Naive thymus-derived CD8-positive, alpha-beta T cell (primary cell): ENCODE results near the gene AEN. TPM values are rescaled to one million over a fixed set of nuclear protein-coding genes. Genes with fewer than 3 reads are reported as not detected.

Experiments used
- ATAC-seq, 2 donors: fragments of 150-1000 bp; cut with Tn5 transposase in 1 of 2; sonication (Bioruptor Pico), chemical (Tn5 transposase) in 1 of 2; 1 replicate in 1 of 2; 2 replicates in 1 of 2; pipeline ENCODE4 v1.10.0; 2021; ENCODE audit warnings: mild to moderate bottlenecking in 2 of 2, moderate library complexity in 2 of 2
- POLR2A ChIA-PET: fragments of 350-600 bp; sonication (Branson Sonifier 250); formaldehyde crosslinking; loops from one replicate; lab custom pipeline; 2021; ENCODE audit warnings: antibody characterized with exemption; lab: Charles Lee
- DNase-seq, 10 donors: peaks; one replicate each; pipeline versions ENCODE4 v3.0.0 to v3.0.0-alpha.2; 2020 to 2022
- H3K27ac Mint-ChIP-seq, 10 donors: one replicate each; pipeline ENCODE4 v1.8.0; 2020 to 2022; ENCODE audit warnings: mild to moderate bottlenecking in 10 of 10, mixed read lengths in 10 of 10, moderate library complexity in 4 of 10, inconsistent platforms in 1 of 10
- H3K27me3 Mint-ChIP-seq, 5 donors: one replicate each; pipeline ENCODE4 v1.8.0; 2021 to 2022; ENCODE audit warnings: mixed read lengths in 5 of 5
- H3K36me3 Mint-ChIP-seq, 3 donors: one replicate each; pipeline ENCODE4 v1.8.0; 2020 to 2022; ENCODE audit warnings: mixed read lengths in 3 of 3, mild to moderate bottlenecking in 2 of 3, inconsistent platforms in 1 of 3
- H3K4me1 Mint-ChIP-seq, 4 donors: one replicate each; pipeline ENCODE4 v1.8.0; 2021 to 2022; ENCODE audit warnings: mixed read lengths in 4 of 4
- H3K4me3 Mint-ChIP-seq, 10 donors: one replicate each; pipeline ENCODE4 v1.8.0; 2020 to 2022; ENCODE audit warnings: mild to moderate bottlenecking in 10 of 10, mixed read lengths in 10 of 10, moderate library complexity in 6 of 10, inconsistent platforms in 1 of 10
- H3K9me3 Mint-ChIP-seq, 9 donors: one replicate each; pipeline ENCODE4 v1.8.0; 2020 to 2022; ENCODE audit warnings: mixed read lengths in 9 of 9, mild to moderate bottlenecking in 3 of 9, inconsistent platforms in 1 of 9, moderate library complexity in 1 of 9
- polyA plus RNA-seq, 3 donors: library from polyadenylated mRNA; unstranded; fragments of 300-500 nt; fragmentation: Illumina TruSeq; gene quantifications; one replicate each; pipeline ENCODE4 v1.2.3, GENCODE V29; 2021
- total RNA-seq, 8 experiments: library from RNA in 2 of 8; stranded (reverse) in 2 of 8; gene quantifications; one replicate each; pipeline ENCODE4 v1.2.3 and lab custom pipeline; 2021 to 2026

The AEN gene
- total and polyA plus RNA-seq, 5 experiments from 2014 or later, result 18.0 to 51.6 (median 32.9) TPM

DNA sequence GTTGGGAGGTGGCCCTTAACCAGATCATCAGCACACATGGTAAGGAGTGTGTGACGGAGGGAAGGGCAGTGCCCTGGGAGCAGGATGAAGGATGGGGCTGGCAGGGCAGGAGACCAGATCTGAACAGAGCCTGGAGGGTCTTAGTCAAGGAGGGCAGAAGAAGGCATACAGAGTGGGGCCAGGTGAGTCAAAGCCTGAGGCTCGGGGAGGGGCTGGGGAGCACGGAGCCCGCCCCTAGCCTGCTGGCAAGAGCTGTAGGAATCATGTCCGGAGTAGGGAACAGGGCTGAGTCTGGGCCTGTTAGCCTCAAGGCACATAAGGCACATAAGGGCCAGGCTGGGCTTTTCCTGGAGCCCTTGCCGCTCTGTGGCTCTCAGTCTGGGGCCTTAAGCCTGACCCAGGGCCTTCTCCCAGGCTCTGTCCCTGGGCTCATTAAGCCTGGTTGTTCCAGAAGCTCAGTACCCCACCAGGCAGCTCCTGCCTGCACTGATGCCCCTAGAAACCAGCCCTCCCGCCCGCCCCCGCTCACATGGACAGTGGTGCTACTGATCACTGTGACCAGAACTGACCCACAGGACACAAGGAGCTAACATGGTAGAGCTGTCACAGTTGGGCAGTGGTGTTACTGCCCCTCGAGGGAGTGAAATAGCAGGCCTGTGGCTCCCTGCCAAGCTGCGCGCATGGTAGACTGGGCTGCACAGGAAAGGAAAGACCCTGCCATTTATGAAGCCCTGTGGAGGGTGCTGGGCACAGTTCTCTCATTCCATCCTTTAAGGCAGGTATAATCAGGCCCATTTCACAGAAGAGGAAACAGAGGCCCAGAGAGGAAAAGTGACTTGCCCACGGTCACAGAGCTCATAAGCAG is 32.3 kb downstream of the AEN start:
- H3K27ac Mint-ChIP-seq, result peak overlapping the region; percentile 91 to 98 (median 94)
- ATAC-seq (no peak), DNase-seq (peak in 1 of 10 donors; percentile 11)
- peaks cover 0 to 22% (median 11%) of the 10 kb centered on the region in 3 donors for H3K36me3 Mint-ChIP-seq
- peaks cover 53 to 95% (median 91%) of the 10 kb centered on the region in 4 donors for H3K4me1 Mint-ChIP-seq
- POLR2A ChIA-PET, result interaction anchor here (0.6 to 9.8 kb wide), 8 partner anchors 7 to 1197 kb away, joined by 3 to 80 read pairs (median 3); partner anchors contain the start of gene AEN
- peak overlapping the region in 8 of 10 donors; percentile 59 to 75 (median 70) for H3K4me3 Mint-ChIP-seq
- no peaks in the 10 kb centered on the region for H3K27me3 Mint-ChIP-seq
- no peaks in the 10 kb centered on the region for H3K9me3 Mint-ChIP-seq

DNA sequence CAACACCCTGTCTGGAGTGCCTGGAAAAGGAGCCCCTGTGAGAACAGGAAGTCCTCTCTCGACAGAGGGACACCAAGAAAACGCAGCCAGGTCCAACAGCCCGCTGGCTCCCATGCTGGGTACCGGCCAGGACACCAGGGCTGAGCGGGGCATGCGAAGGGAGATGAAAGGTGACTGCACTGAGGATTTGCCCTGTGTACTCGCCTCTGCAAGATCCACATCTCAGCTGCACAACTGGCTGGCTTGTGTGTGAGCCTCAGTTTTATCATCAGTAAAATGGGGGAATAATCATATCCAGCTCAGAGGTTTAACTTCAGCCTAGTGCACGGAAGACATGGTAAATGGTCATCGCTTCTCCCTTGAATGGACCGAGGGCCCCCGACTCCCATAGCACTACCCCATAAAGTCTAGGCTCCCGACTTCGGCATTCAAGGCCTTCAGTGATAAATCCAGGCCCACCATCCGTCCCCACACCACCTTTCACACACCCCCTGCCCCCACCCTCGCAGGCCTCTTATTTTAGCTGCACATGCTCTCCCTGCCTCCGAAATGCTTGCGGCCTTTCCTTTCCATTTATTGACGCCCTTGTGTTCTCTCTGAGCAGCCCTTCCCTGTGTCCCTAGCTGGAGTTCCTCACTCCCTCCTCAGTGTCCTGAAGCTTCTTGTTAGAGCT is 33.4 kb downstream of the AEN start:
- peak overlapping the region; percentile 72 to 95 (median 92) for H3K27ac Mint-ChIP-seq
- no peaks in the 10 kb centered on the region for H3K27me3 Mint-ChIP-seq
- POLR2A ChIA-PET, result interaction anchor here (1.6 to 9.8 kb wide), 4 partner anchors 8 to 187 kb away, joined by 3 to 80 read pairs (median 8); partner anchors contain the start of genes AEN, MRPL46 and MRPS11
- H3K9me3 Mint-ChIP-seq, result no peaks in the 10 kb centered on the region
- H3K4me3 Mint-ChIP-seq, result peak overlapping the region in 7 of 10 donors; percentile 15 to 79 (median 55)
- H3K36me3 Mint-ChIP-seq, result peaks cover 0 to 19% (median 11%) of the 10 kb centered on the region in 3 donors
- DNase-seq, result no peak
- ATAC-seq, result no peak
- H3K4me1 Mint-ChIP-seq, result peaks cover 48 to 95% (median 90%) of the 10 kb centered on the region in 4 donors

DNA sequence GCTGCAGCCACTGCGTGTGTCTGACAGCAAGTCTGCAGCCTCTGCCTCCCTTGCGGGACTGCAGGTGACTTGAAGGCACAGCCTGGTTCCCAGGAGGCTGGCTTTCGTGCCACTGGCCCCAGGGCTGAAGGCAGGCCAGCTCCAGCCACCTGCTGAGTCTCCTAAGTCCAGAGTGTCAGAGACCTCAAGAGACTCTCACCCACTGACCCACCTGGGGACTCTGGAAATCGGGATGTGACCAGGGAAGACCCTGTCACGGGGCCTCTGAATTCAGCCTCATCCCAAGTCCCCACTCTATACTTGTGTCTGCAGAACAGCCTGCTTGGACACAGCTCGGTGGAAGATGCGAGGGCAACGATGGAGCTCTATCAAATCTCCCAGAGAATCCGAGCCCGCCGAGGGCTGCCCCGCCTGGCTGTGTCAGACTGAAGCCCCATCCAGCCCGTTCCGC is 34.0 kb downstream of the AEN start:
- Mint-ChIP-seq H3K4me3 (peak overlapping the region in 7 of 10 donors; percentile 50 to 85 (median 78)), H3K36me3 (peaks cover 0 to 19% (median 11%) of the 10 kb centered on the region in 3 donors), H3K4me1 (peaks cover 46 to 94% (median 90%) of the 10 kb centered on the region in 4 donors), H3K27me3 (no peaks in the 10 kb centered on the region), H3K9me3 (no peaks in the 10 kb centered on the region), H3K27ac (peak overlapping the region; percentile 91 to 95 (median 93))
- DNase-seq (no peak), ATAC-seq (no peak)
- POLR2A ChIA-PET, result interaction anchor here (1.6 to 9.8 kb wide), 5 partner anchors 9 to 188 kb away, joined by 3 to 80 read pairs (median 9); partner anchors contain the start of genes AEN, MRPL46 and MRPS11

DNA sequence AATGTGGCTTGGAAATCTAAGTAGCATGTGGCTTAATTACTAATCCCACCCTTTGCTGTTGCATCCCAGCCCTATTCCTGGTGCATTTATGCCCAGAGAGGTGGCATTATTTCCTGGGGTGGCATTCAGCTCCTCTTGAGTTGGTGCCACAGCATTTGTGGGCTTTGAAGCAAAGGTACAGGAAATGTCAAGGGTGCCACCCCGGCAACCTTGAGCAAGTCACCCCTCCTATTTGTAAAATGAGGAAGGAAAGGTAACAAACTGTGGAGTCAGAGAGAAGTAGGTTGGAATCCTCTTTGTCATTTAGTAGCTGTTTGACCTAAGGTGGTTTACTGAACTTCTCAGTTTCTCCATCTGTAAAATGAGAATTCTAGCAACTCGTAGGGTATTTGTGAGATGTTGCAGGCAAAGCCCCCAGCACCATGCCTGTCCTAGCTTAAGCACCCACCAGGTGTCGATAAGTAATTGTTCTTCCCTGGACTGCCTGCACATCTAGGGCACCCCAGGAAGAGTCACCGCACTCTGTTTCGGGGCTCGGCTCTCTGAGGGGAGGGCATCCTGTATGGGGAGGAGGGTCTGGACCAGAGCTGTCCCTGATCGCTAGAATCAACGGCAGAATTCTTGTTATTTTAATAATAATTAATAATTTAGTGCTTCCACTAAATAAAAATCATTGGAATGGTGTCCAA is 34.8 kb downstream of the AEN start:
- Mint-ChIP-seq H3K27ac (peak overlapping the region; percentile 91 to 95 (median 93)), H3K36me3 (peaks cover 0 to 19% (median 8%) of the 10 kb centered on the region in 3 donors), H3K9me3 (no peaks in the 10 kb centered on the region), H3K27me3 (no peaks in the 10 kb centered on the region), H3K4me1 (peaks cover 50 to 95% (median 91%) of the 10 kb centered on the region in 4 donors), H3K4me3 (peak overlapping the region; percentile 50 to 85 (median 77))
- ATAC-seq (peak; percentile 54 to 70), DNase-seq (peak in 3 of 10 donors; percentile 35 to 56 (median 48))
- POLR2A ChIA-PET, result interaction anchor here (1.7 to 9.8 kb wide), 4 partner anchors 9 to 188 kb away, joined by 4 to 80 read pairs (median 10); partner anchors contain the start of genes AEN, MRPL46 and MRPS11

DNA sequence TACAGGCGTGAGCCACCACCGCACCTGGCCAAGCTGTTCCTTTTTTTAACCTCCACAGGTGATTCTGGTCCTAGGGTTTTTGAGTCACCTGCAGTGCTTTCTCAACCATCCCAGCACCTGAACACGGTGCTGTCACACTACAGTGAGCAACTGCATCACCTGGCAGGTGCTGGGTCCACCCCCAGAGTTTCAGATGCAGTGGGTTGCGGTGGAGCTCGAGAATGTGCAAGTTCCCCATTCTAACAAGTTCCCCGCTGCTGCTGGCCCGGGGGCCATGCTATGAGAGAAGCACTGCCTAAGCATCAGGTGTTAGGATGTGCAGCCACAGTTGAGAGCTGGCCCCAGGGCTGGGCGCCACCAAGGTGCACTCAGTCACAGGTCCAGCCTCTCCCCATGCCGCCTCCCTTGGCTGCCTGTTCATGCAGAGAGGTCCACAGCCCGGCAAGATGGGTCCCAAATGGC is 35.7 kb downstream of the AEN start:
- peak; percentile 29 to 57 for ATAC-seq
- Mint-ChIP-seq H3K9me3 (no peaks in the 10 kb centered on the region), H3K4me3 (peak overlapping the region in 9 of 10 donors; percentile 33 to 79 (median 59)), H3K4me1 (peaks cover 51 to 91% (median 88%) of the 10 kb centered on the region in 4 donors), H3K27ac (peak overlapping the region; percentile 90 to 95 (median 92)), H3K27me3 (no peaks in the 10 kb centered on the region), H3K36me3 (peaks cover 0 to 16% (median 8%) of the 10 kb centered on the region in 3 donors)
- POLR2A ChIA-PET, result interaction anchor here (1.9 to 9.8 kb wide), 2 partner anchors 10 to 35 kb away, joined by 9 to 80 read pairs; partner anchors contain the start of gene AEN
- peak in 2 of 10 donors; percentile 33 to 43 for DNase-seq

DNA sequence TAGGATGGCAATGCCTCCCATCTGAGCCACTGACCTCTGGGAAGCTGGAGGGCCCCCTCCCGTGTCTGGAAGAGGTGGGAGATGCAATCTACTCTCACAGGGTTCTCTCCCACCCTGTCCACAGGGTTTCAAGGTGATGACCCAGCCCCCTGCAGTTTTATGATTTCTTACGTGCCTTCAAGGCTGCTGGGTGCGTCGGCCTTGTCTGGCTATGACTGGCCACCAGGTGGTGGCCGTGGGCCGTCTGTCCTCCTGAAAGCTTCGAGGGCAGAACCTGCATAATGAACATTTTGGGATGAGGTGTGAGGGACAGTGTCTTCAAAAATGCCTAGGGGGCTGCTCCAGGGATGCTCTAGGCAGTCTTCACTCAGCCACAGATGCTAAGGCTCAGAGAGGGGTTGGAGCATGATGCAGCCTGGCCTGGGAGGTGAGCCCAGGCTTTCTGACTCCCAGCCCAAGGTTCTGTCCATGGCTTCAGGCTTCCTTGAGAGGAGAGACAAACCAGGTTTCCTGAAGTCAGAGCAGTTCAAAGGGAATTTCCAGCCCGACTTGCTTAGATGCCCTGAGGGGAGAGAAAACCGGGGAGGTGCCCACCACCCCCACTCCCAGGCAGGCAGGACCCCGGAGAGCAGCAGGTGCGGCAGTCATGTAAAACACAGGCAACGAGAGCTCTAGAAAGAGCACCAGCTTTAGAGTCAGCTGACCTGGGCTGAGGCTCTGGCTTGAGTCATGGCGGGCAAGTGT is 36.4 kb downstream of the AEN start:
- Mint-ChIP-seq H3K27ac (peak overlapping the region; percentile 90 to 95 (median 92)), H3K27me3 (no peaks in the 10 kb centered on the region), H3K4me1 (peaks cover 51 to 90% (median 86%) of the 10 kb centered on the region in 4 donors), H3K9me3 (no peaks in the 10 kb centered on the region), H3K4me3 (peak overlapping the region in 9 of 10 donors; percentile 20 to 79 (median 61)), H3K36me3 (peaks cover 0 to 16% (median 8%) of the 10 kb centered on the region in 3 donors)
- ATAC-seq (no peak), DNase-seq (no peak)
- POLR2A ChIA-PET, result interaction anchor here (0.6 to 9.8 kb wide), 2 partner anchors 11 to 35 kb away, joined by 3 to 80 read pairs; no protein-coding TSS in a partner anchor

DNA sequence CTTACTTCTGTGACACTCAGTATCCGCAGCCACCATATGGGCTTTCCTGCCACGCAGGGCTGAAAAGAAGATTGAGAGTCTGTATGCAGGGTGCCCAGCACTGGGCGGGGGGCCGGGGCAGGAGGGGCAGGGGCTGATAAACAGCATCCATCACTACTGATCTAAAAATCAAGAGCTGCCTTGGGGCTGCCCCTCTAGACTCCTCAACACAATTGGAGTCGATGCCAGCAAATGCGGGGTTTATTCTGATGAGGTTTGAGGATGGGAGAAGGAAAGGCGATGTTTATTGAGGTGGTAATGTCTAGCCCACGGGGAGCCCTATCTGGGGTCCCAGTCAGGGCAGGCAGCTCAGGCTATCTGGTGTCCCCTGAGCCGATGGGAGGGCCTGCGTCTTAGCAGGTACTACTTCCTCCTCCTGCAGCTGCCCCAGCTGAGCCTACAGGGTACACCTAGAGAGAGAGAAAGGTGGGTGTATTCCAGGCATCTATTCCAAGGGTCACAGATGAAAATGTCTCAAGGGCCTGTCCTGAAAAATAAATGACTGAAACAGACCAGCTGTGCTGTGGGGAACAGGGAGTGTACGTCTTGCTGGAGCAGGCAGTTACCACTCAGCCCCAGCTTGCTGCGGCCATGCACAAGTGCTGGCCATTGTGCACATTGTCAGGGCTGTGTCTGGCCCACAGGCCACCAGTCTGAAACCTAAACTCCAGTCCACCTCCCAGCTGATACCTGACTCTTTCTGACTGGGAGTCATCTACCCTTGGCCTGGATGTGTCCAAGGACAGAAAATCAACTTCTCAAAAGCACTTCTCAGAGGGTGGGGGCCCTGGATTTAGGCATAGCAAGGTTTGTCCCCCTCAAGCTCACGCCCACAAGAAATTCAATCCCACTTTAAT is 37.2 kb downstream of the AEN start:
- ATAC-seq (no peak), DNase-seq (no peak)
- peaks cover 0 to 10% (median 8%) of the 10 kb centered on the region in 3 donors for H3K36me3 Mint-ChIP-seq
- H3K9me3 Mint-ChIP-seq, result no peaks in the 10 kb centered on the region
- peak overlapping the region; percentile 90 to 95 (median 92) for H3K27ac Mint-ChIP-seq
- peak overlapping the region in 9 of 10 donors; percentile 8 to 79 (median 46) for H3K4me3 Mint-ChIP-seq
- POLR2A ChIA-PET, result interaction anchor here (0.6 to 9.8 kb wide), 3 partner anchors 12 to 191 kb away, joined by 3 to 80 read pairs (median 3); partner anchors contain the start of genes MRPL46 and MRPS11
- H3K27me3 Mint-ChIP-seq, result no peaks in the 10 kb centered on the region
- peaks cover 48 to 88% (median 80%) of the 10 kb centered on the region in 4 donors for H3K4me1 Mint-ChIP-seq

DNA sequence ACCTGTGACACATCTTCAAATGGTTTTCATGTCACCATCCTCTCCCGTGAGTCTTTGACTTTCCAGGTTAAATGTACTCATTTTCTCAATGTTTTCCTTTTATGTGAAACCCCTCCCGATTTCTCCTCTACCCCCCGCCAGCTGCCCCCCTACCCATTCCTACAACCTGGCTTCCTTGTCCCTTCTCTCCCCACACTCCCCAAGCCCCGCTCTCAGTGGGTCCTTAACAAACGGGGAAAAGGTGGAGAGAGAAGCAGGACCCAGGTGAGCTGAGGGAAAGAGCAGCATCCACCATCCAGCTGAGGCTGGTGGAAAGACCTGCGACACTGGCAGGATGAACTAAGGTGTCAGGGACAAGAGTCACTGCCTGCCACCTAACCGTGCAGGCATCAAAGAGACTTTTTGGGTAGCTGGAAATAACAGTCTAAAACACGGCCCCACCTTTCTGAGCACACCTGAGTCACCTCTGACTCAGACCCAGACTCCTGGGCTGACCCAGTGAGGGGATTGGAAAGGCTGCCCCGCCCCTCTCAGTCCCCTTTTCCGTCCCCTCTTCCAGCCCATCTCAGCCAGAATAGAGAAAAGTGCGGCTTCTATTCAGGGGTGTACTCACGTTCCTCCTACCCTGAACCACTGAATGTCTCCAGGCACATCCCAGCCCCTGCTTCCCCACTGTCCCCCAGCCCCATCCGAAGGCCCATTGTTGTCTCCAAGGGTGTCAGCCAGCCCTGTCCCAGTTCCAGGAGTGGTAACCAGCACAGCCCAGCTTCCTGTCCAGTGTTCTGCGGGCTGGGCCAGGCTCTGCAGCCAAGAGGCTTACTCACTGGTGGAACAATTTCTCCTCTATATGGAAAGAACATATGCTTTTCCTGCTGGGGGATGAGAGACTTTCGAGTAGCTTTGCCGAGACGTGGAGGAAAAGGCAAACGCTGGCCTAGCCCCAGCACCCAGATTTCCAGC is 38.1 kb downstream of the AEN start:
- peak overlapping the region in 8 of 10 donors; percentile 7 to 73 (median 44) for H3K4me3 Mint-ChIP-seq
- H3K36me3 Mint-ChIP-seq, result peaks cover 0 to 8% (median 8%) of the 10 kb centered on the region in 3 donors
- POLR2A ChIA-PET, result interaction anchor here (0.9 to 9.8 kb wide), 2 partner anchors 13 to 192 kb away, joined by 3 to 80 read pairs (median 6); partner anchors contain the start of genes MRPL46 and MRPS11
- no peaks in the 10 kb centered on the region for H3K27me3 Mint-ChIP-seq
- H3K4me1 Mint-ChIP-seq, result peaks cover 48 to 87% (median 76%) of the 10 kb centered on the region in 4 donors
- ATAC-seq (peak; percentile 26 to 35), DNase-seq (no peak)
- peak overlapping the region; percentile 74 to 95 (median 91) for H3K27ac Mint-ChIP-seq
- H3K9me3 Mint-ChIP-seq, result no peaks in the 10 kb centered on the region

DNA sequence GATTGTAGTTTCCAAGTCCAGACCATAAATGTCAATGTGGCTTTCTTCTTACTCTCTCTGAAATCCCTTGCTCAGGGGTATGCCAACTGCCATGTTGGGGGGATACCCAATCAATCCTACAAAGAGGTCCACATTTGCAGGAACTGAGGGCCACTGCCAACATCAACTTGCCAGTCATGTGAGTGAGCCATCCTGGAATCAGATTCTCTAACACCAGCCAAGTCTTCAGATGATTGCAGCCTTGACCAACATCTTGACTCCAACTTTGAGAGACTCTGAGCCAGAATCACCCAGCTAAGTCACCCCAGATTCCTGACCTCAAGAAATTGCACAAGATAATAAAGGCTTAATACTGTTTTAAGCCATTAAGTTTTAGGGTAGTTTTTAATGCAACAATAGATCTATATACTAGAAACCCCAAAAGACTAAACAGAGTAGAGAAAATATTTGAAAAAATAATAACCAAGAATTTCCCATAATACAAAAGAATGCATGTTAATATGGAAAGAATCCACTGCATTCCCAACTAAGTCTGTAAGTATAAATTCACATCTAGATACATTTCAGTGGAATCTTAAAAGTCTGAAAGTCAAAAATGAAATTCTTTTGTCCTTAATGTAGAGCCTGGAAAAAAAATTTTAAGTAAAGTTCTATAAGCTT is 40.0 kb downstream of the AEN start:
- peak overlapping the region in 9 of 10 donors; percentile 30 to 95 (median 85) for H3K27ac Mint-ChIP-seq
- peaks cover 39 to 72% (median 64%) of the 10 kb centered on the region in 4 donors for H3K4me1 Mint-ChIP-seq
- H3K9me3 Mint-ChIP-seq, result no peaks in the 10 kb centered on the region
- no peak for ATAC-seq
- no peak for DNase-seq
- POLR2A ChIA-PET, result interaction anchor here (1.6 to 9.8 kb wide), 2 partner anchors 8 to 15 kb away, joined by 4 to 80 read pairs; no protein-coding TSS in a partner anchor
- H3K4me3 Mint-ChIP-seq, result peak overlapping the region in 1 of 10 donors; percentile 18
- H3K36me3 Mint-ChIP-seq, result no peaks in the 10 kb centered on the region
- no peaks in the 10 kb centered on the region for H3K27me3 Mint-ChIP-seq
